ENCODE data around the gene KLHL30. TPM values are rescaled to one million over a fixed set of nuclear protein-coding genes. Genes with fewer than 3 reads are reported as not detected.

KLHL30 gene, protein sequence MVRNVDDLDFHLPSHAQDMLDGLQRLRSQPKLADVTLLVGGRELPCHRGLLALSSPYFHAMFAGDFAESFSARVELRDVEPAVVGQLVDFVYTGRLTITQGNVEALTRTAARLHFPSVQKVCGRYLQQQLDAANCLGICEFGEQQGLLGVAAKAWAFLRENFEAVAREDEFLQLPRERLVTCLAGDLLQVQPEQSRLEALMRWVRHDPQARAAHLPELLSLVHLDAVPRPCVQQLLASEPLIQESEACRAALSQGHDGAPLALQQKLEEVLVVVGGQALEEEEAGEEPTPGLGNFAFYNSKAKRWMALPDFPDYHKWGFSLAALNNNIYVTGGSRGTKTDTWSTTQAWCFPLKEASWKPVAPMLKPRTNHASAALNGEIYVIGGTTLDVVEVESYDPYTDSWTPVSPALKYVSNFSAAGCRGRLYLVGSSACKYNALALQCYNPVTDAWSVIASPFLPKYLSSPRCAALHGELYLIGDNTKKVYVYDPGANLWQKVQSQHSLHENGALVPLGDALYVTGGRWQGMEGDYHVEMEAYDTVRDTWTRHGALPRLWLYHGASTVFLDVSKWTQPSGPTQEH
- not detected in 2 replicates for total RNA-seq

DNA sequence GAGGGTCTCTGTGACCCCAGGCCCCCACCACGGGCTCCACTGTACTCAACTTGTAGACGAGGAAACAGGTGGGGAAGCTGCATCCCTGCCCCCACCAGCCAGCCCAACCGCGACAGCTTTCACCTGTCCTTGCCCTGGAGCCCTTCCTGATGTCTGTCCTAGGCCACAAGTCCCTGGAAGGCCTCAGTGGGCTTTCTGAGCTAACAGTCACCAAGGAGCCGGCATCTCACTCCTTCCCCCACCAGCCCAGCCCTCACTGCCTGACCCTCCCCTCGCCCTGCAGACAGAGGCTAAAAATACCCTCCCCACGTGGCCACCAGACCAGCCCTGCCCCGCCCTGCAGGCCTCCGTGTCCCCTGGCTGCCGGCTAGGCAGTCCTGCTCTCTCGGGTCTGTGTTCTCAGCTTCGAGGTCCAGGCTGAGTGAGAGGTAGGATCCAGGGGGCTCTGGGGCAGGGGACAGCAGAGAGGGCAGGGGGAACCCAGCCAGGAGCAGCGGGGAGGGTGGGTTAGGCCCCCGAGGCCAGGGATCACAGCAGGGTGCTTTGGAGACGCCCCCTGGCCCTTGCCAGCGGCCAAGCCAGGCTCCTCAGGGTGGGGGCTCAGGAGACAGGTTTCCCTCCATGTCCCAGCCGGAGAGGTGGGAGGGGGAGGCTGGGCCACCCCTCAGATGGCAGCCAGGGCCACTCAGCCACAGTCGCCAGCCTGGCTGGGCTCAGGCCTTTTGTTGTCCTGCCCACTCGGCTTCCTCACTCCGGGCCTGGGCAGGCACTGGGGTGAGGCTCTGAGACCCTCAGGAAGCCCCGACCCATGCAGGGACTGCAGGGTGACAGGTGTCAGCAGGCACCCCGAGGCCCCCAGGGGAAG lies at the start of gene KLHL30:
Gene KLHL30, plus strand, starts transcription at position 338 of the 865 bp plus-strand sequence. CDS start 2,087 bp downstream, outside the sequence.

DNA sequence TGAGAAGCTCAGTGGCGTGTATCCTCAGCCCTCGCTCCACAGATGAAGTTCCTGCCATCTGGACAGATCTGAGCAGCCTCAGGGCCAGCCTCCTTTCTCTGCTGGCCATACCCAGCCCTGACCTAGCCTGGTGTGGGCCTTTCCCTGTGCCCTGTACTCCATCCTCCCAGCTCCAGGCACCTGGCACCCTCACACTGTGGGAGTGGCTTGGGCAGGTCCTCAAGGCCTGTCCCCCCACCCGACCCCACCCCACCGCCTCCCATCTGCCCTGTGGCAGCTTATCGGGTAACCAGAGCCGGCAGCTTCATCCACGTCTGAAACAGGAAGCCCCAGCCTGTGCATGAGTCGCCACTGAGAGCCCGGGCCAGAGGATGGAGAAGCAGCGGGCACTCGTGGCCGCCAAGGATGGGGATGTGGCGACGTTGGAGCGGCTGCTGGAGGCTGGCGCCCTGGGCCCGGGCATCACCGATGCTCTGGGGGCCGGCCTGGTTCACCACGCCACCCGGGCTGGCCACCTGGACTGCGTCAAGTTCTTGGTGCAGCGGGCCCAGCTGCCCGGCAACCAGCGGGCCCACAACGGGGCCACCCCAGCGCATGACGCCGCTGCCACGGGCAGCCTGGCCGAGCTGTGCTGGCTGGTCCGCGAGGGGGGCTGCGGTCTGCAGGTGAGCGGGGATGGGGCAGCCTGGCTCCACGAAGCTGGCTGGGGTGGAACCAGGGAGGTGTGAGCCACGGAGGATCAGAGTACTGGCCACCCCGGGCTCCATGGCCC lies 38.2 kb upstream of the KLHL30 start, which contains the start of gene ESPNL:
Gene ESPNL, plus strand, starts transcription at position 292 of the 772 bp plus-strand sequence. Its CDS starts 80 bp downstream, at position 372.

DNA sequence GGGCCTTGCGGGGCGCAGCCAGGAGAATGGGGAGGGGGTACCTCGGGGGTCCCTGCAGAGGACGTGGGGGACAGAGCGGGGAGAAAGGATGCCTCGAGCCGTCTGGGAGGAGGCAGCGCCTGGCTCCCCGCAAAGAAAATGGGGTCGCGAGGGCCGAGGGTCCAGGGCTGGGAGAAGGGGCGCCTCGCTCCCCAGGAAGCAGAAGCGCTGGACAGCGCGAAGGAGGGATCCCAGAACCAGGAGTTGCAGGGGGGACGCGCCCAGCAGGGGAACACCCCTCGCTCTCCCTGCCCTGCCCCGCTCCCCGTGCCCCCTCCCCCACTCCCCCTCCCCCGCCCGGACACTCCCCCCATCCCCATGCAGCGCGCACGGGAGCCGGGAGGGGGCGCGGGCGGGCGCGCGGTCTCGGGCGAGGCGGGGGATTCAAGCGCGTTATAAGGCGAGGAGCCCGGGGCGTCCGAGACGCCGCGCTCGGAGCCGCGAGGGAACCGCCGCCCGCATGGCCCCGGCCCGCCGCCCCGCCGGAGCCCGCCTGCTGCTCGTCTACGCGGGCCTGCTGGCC lies 20.1 kb downstream of the KLHL30 start, which contains the start of gene ERFE:
Gene ERFE, plus strand, starts transcription at position 462 of the 562 bp plus-strand sequence. Its CDS starts 38 bp downstream, at position 500.

Other genes with a start within 250 kb of the KLHL30 start
- 42.4 and 54.9 TPM in 2 replicates for gene UBE2F, start 171.7 kb upstream of the KLHL30 start, total RNA-seq
- 22.4 and 24.3 TPM in 2 replicates for gene SCLY, start 77.7 kb upstream of the KLHL30 start, total RNA-seq
- 0.10 TPM in 1 of 2 replicates, not detected in the other for gene ESPNL, start 38.3 kb upstream of the KLHL30 start, total RNA-seq
- gene ERFE, start 20.3 kb downstream of the KLHL30 start, total RNA-seq, result 1.3 and 1.5 TPM in 2 replicates
- 17.8 and 25.6 TPM in 2 replicates for gene ILKAP, start 65.0 kb downstream of the KLHL30 start, total RNA-seq
- 3.3 and 4.5 TPM in 2 replicates for gene HES6, start 101.4 kb downstream of the KLHL30 start, total RNA-seq
- gene PER2, start 149.9 kb downstream of the KLHL30 start, total RNA-seq, result 1.3 and 1.8 TPM in 2 replicates
- 4.9 and 5.6 TPM in 2 replicates for gene TRAF3IP1, start 181.8 kb downstream of the KLHL30 start, total RNA-seq

All from mammary microvascular endothelial cell (primary cell).